HG03571 (cell line): ENCODE results near the gene MYOC.
"Not testable (repeated sequence)": the region's sequence is repeated elsewhere in the genome, so short reads cannot be mapped to it uniquely, and the experiment has no call there.

Experiments used
- ATAC-seq: cut with Tn5 transposase; IDR thresholded peaks from one replicate; pipeline ENCODE4 v1.9.1; 2021; ENCODE audit not compliant: unreplicated experiment

The MYOC gene

GRCh38 chr1:171611306-171611705 lies 41.2 kb downstream of the MYOC start:
- ATAC-seq: no peak

DNA sequence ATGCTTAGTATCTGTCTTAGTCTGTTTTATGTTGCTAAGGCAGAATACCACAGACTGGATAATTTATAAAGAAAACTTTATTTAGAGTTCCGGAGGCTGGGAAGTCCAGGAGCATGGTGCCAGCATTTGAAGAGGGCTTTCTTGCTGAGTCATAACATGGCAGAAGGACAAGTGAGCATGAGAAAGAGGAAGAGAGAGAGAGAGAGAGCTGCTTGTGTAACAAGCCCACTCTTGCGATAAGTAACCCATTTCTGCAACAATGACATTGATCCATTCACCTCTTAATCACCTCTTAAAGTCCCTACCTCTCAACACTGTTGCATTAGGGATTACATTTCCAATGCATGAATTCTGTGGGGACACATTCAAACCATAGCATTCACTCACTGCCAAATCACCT lies 42.1 kb downstream of the MYOC start:
- peak; percentile 59 for ATAC-seq

- ATAC-seq: peak; percentile 66
Measured at GRCh38 chr1:171606402-171606941, 46.0 kb downstream of the MYOC start.

DNA sequence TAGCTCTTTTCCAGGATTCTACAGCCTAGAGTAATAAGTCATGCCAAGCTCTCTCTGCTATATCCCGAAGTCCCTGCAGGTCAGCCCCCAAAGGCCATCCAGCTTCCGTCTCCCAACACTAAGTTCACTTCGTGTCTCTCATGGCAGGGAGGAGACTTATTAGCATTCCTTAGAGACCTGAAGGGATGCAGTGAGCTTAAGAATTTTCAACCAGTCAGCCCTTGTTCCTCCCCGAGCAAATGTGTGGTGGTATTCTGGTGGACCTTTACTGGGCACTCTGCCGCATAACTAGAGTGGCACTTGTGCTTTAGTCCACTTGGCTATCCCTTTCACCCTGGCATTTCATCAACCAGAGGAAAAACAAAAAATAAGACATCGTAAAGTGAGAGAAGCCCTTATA lies 49.4 kb downstream of the MYOC start:
- not testable (repeated sequence) for ATAC-seq

GRCh38 chr1:171600862-171601261 lies 51.6 kb downstream of the MYOC start:
- no peak for ATAC-seq

DNA sequence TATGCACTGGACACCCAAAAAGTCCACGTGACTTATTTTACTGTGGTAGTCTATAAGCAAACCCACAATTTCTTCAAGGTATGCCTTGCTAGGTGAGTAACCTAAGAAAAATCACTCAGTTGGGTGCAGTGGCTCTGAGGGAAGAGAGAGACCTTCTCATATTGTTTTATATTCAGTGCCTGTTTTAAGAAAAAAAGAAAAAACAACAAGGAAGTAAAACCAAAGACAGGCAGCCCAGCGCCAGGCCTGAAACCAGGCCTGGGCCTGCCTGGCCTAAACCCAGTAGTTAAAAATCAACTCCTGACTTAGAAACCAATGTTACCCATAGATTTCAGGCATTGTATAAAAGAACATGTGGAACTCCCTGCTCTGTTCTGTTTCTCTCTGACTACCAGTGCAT lies 52.2 kb downstream of the MYOC start:
- peak; percentile 65 for ATAC-seq

DNA sequence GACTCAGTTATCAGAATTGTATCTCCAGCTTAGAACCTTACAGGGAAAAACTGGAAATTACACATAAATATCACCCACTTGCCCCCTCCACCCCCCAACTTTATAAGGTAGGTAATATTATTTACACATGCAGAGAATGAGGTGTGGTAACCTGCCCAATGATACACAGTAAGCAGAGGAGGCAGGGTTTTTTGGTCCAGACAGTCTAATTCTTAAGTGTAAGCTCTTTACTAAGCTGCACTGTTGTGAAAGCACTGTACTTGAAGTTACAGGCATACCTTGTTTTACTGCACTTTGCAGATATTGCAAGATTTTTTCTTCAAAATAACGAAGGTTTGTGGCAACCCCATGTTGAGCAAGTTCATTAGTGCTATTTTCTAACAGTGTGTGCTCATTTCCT lies 55.3 kb downstream of the MYOC start:
- ATAC-seq: no peak

DNA sequence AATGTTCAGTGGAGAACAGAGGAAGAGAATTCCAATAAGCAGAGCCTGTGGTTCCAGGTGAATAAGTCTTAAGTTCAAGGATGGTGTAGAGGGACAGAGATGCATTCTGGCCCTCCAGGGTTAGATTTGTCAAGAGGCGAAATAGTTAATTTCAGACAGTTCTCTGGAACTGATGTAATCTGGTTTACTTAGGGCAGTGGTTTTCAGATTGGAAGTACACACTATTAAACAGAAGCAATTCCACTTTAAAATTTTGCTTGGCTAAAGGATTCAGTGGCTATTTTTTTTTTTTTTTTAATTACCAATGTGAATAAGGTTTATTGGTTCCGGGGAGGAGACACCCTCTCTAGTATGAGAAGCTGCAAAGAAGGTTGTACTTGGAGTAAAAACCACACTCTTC lies 55.8 kb downstream of the MYOC start:
- ATAC-seq: no peak

DNA sequence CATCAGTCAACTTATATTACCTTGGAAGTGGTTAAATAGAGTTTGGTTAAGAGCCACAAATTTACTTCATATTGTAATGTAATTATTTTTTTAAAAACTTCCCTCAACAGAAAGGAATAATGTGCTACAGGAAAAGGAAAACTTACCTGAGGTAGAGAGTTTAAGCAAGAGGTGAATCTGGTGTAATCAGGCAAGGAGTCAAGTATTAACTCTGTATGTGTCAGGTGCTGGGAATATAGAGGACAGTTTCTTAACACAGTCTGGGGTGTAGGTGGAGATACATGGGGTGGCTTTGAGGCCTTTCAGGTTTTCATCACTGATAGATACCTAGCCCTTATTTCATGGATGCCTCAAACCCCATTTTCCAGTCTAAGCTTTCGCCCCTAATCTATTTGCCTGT lies 56.4 kb downstream of the MYOC start:
- ATAC-seq: no peak

DNA sequence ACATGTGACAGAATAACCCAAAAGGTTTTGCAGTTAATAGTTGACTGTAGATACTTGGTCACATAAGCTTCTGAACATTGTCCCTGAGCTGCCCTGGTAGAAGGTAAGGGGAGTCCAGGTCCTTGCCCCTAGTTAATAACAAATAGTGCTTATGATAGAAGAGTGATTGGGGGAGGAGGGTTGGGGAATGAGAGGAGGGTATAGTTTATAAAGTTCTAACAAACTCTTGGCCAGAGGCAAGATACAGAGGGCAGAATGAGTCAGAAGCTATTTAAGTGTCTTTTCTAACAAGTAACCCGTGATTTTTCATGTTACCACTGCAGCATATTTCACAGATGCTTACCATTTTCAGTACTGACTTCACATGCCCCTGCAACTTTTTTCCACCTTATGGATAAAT lies 57.2 kb downstream of the MYOC start:
- ATAC-seq: no peak

GRCh38 chr1:171590022-171590421 lies 62.5 kb downstream of the MYOC start:
- ATAC-seq: no peak

DNA sequence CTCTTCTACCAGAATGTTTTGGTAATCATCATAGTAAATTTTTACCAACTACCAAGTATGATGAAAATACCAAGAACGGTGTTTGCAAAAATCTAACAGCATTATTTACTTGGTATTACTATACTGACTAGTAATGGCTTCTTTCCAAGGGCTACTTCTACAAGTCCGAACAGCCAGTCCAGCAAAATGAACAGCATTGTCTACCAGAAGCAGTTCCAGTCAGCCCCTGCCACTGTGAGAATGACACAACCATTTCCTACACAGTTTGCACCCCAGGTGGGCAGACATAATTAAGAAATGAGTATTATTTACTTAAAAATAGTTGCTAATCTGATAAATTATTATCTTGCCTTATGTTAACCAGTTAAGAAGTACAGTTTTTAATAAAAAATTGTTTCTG lies 64.3 kb downstream of the MYOC start:
- ATAC-seq: no peak

- ATAC-seq: no peak
Measured at GRCh38 chr1:171585715-171586114, 66.8 kb downstream of the MYOC start.
